K562 (cell line): Measurements from ENCODE around the gene PTPN5. TPM values are rescaled to one million over a fixed set of nuclear protein-coding genes. Genes with fewer than 3 reads are reported as not detected.

Experiments used
- ATAC-seq: fragments of 200-7000 bp; cut with Tn5 transposase; 3 replicates; pipeline ENCODE4 v1.9.1; 2020; ENCODE audit warnings: moderate library complexity
- BruUV-seq: library from RNA; stranded (reverse); fragments of 400-500 nt; replicated peaks from 2 replicates; lab custom pipeline; 2021; lab: Mats Ljungman, UMichigan
- CTCF ChIA-PET: fragments of 300-600 bp; formaldehyde crosslinking; extraction: SDS; loops from one replicate; lab custom pipeline; 2021; ENCODE audit warnings: low intra/inter-chr PET ratio; lab: Yijun Ruan, JAX
- POLR2A ChIA-PET: fragments of 300-600, 350-650 bp; sonication (Branson Sonifier 250); formaldehyde crosslinking; extraction: SDS; loops from one replicate; lab custom pipeline; 2021; ENCODE audit warnings: antibody characterized with exemption, inconsistent platforms; lab: Yijun Ruan, JAX
- DNase-seq, 4 experiments: peaks; one replicate each; pipeline versions ENCODE4 v3.0.0 to v3.0.0-alpha.2; 2011 to 2018; ENCODE audit warnings: low spot score in 3 of 4, mixed read lengths in 3 of 4; ENCODE audit errors: extremely low read depth in 1 of 4
- FAIRE-seq: peaks from 2 replicates; lab custom pipeline; 2011; peaks lifted over from hg19 to GRCh38; lab: Jason Lieb, UNC
- H2AFZ ChIP-seq: 2 replicates; pipeline ENCODE4 v1.6.0; 2011; ENCODE audit warnings: low read depth, low read length, control low read depth, inconsistent platforms
- H3K27ac ChIP-seq: fragments of 200-600 bp; 3 replicates; pipeline ENCODE4 v1.8.0; 2011; ENCODE audit warnings: low read depth, mild to moderate bottlenecking, control low read depth, inconsistent platforms, low read length, moderate library complexity, mixed read lengths; ENCODE audit errors: extremely low read depth
- H3K27me3 ChIP-seq, 2 experiments: fragments of 300-600 bp in 1 of 2; 2 replicates in 1 of 2; 3 replicates in 1 of 2; pipeline versions ENCODE4 v1.6.0 to v1.8.0; 2011; ENCODE audit warnings: inconsistent platforms in 2 of 2, low read length in 2 of 2, mild to moderate bottlenecking in 1 of 2, mixed read lengths in 1 of 2, moderate library complexity in 1 of 2; ENCODE audit not compliant: control insufficient read depth in 2 of 2, insufficient read depth in 2 of 2
- H3K36me3 ChIP-seq: fragments of 300-600 bp; 3 replicates; pipeline ENCODE4 v1.8.0; 2011; ENCODE audit warnings: mild to moderate bottlenecking, low read length, inconsistent platforms; ENCODE audit not compliant: control insufficient read depth, insufficient read depth
- H3K4me1 ChIP-seq, 2 experiments: fragments of 200-600 bp in 1 of 2; replicated peaks in 1 of 2; 2 replicates in 1 of 2; 3 replicates in 1 of 2; pipeline versions ENCODE4 v1.5.1 to v1.8.0; 2011; ENCODE audit warnings: inconsistent platforms in 2 of 2, low read length in 2 of 2, mild to moderate bottlenecking in 1 of 2, mixed read lengths in 1 of 2, moderate library complexity in 1 of 2; ENCODE audit not compliant: control insufficient read depth in 2 of 2, insufficient read depth in 2 of 2
- H3K4me2 ChIP-seq: 2 replicates; pipeline ENCODE4 v1.6.1; 2011; ENCODE audit warnings: low read length, control low read depth, inconsistent platforms, mixed read lengths; ENCODE audit not compliant: insufficient read depth
- H3K4me3 ChIP-seq: fragments of 200-600 bp; sonication (generic), shearing (Covaris generic); 2 replicates; pipeline ENCODE4 v1.5.1; 2016; ENCODE audit warnings: control low read depth, inconsistent platforms
- H3K79me2 ChIP-seq: fragments of 200-600 bp; 3 replicates; pipeline ENCODE4 v1.8.0; 2011; ENCODE audit warnings: low read length, inconsistent platforms; ENCODE audit not compliant: control insufficient read depth, insufficient read depth
- H3K9ac ChIP-seq, 2 experiments: 2 replicates each; pipeline versions ENCODE4 v1.6.0 to v1.6.1; 2011; ENCODE audit warnings: low read depth in 2 of 2, low read length in 2 of 2, control low read depth in 1 of 2, inconsistent platforms in 1 of 2, mild to moderate bottlenecking in 1 of 2, mixed read lengths in 1 of 2; ENCODE audit not compliant: insufficient read depth in 1 of 2
- H3K9me1 ChIP-seq: one replicate; pipeline ENCODE4 v1.6.0; 2011; ENCODE audit warnings: inconsistent platforms, mild to moderate bottlenecking, low read length, moderate library complexity; ENCODE audit not compliant: control insufficient read depth, insufficient read depth
- H3K9me3 ChIP-seq: replicated peaks from 2 replicates; pipeline ENCODE4 v1.5.1; 2011; ENCODE audit warnings: low read depth, low read length, inconsistent platforms; ENCODE audit not compliant: control insufficient read depth, insufficient read depth
- H4K20me1 ChIP-seq: replicated peaks from 2 replicates; pipeline ENCODE4 v1.6.1; 2011; ENCODE audit warnings: low read length, inconsistent platforms, mixed read lengths; ENCODE audit not compliant: control insufficient read depth, insufficient read depth
- CHD1 ChIP-seq: fragments of 200-600 bp; sonication (generic); IDR thresholded peaks from one replicate; pipeline ENCODE4 v1.6.1; 2012; ENCODE audit warnings: mild to moderate bottlenecking, moderate library complexity, low read length, inconsistent platforms
- RAD21 ChIP-seq, 2 experiments: fragments of 250-450 bp in 1 of 2; fragments of 450-650 bp in 1 of 2; sonication (Bioruptor Pico) in 1 of 2; formaldehyde crosslinking in 1 of 2; IDR thresholded peaks in 1 of 2; conservative IDR thresholded peaks in 1 of 2; 2 replicates each; pipeline versions ENCODE4 v1.4.0 to v1.8.0; 2020 to 2022; ENCODE audit warnings: mild to moderate bottlenecking in 2 of 2, moderate library complexity in 1 of 2
- ZFX ChIP-seq: sonication (generic); formaldehyde crosslinking; IDR thresholded peaks from 2 replicates; pipeline ENCODE4 v1.8.0; 2022; ENCODE audit warnings: mild to moderate bottlenecking, missing genetic modification reagents, moderate library complexity
- WGBS: fragments of 100-300 bp; shearing (Covaris generic); methylation state at CpG from one replicate; pipeline ENCODE4 v1.1.6; 2016; ENCODE audit warnings: low coverage, mixed read lengths; ENCODE audit not compliant: insufficient coverage; ENCODE audit errors: missing lambda C conversion rate; 5-methylcytosine and 5-hydroxymethylcytosine counted together
- in situ Hi-C: fragments of 300-500 bp; cut with MboI; formaldehyde crosslinking; loops from 4 replicates; pipeline ENCODE4 v1.15.0; 2018; ENCODE audit warnings: inconsistent platforms, mixed read lengths
- intact Hi-C: fragments of 100-400 bp; cut with micrococcal nuclease; formaldehyde crosslinking; loops from 2 replicates; pipeline ENCODE4 v1.14.2; 2022
- polyA plus RNA-seq, 8 experiments: library from polyadenylated mRNA; depleted of rRNA in 4 of 8; stranded (reverse) in 5 of 8; unstranded in 3 of 8; fragments of >200 nt; fragmentation: Nextera tagmentation in 2 of 8; fragmentation: Illumina TruSeq in 1 of 8; extraction: Ambion mirVana in 2 of 8; extraction: Trizol in 1 of 8; gene quantifications; 2 replicates each; pipeline versions ENCODE4 v1.2.1 to v1.2.3, GENCODE V29; 2011 to 2014; ENCODE audit warnings: inconsistent platforms in 1 of 8, missing spikeins in 1 of 8
- total RNA-seq, 7 experiments: library from RNA; depleted of rRNA in 6 of 7; stranded (reverse); fragments of >200 nt in 6 of 7; fragmentation: Illumina TruSeq in 2 of 7; extraction: Trizol in 2 of 7; gene quantifications; 2 replicates each; pipeline versions ENCODE4 v1.2.1 to v1.2.3, GENCODE V29; 2011 to 2021; ENCODE audit warnings: low replicate concordance in 1 of 7
- TF ChIP-seq, protein P1 (sequence below), 2 experiments: fragments of 450-650 bp; formaldehyde crosslinking in 1 of 2; IDR thresholded peaks; 2 replicates each; pipeline versions ENCODE4 v1.4.0 to v1.6.1; 2014 to 2020; ENCODE audit warnings: mild to moderate bottlenecking in 2 of 2, borderline replicate concordance in 1 of 2, low read depth in 1 of 2
- TF ChIP-seq, protein P2 (sequence below), 3 experiments: IDR thresholded peaks in 2 of 3; conservative IDR thresholded peaks in 1 of 3; 2 replicates each; pipeline ENCODE4 v1.5.1; 2011 to 2012; ENCODE audit warnings: low read length in 3 of 3, mild to moderate bottlenecking in 3 of 3, control low read depth in 2 of 3, improper control_type of control experiment in 1 of 3, inconsistent platforms in 1 of 3, low read depth in 1 of 3, mixed read lengths in 1 of 3, moderate library complexity in 1 of 3; ENCODE audit not compliant: insufficient read depth in 2 of 3

The PTPN5 gene
- total and polyA plus RNA-seq, 9 of the 15 experiments (the other 6 are each of a cell fraction or from before 2014, with no cell fraction given), result not detected

GRCh38 chr11:18739685-18740084, 51.9 kb downstream of the PTPN5 start:
- peak; percentile 11 for FAIRE-seq

More at GRCh38 chr11:18739685-18740084, 51.9 kb downstream of the PTPN5 start:
- TF ChIP-seq, protein P1, sequence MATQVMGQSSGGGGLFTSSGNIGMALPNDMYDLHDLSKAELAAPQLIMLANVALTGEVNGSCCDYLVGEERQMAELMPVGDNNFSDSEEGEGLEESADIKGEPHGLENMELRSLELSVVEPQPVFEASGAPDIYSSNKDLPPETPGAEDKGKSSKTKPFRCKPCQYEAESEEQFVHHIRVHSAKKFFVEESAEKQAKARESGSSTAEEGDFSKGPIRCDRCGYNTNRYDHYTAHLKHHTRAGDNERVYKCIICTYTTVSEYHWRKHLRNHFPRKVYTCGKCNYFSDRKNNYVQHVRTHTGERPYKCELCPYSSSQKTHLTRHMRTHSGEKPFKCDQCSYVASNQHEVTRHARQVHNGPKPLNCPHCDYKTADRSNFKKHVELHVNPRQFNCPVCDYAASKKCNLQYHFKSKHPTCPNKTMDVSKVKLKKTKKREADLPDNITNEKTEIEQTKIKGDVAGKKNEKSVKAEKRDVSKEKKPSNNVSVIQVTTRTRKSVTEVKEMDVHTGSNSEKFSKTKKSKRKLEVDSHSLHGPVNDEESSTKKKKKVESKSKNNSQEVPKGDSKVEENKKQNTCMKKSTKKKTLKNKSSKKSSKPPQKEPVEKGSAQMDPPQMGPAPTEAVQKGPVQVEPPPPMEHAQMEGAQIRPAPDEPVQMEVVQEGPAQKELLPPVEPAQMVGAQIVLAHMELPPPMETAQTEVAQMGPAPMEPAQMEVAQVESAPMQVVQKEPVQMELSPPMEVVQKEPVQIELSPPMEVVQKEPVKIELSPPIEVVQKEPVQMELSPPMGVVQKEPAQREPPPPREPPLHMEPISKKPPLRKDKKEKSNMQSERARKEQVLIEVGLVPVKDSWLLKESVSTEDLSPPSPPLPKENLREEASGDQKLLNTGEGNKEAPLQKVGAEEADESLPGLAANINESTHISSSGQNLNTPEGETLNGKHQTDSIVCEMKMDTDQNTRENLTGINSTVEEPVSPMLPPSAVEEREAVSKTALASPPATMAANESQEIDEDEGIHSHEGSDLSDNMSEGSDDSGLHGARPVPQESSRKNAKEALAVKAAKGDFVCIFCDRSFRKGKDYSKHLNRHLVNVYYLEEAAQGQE (IDR thresholded peaks at IDR 0.05; ENCODE audit: borderline replicate concordance), result peak; percentile 28; the same call in 1 of the 2 replicates
- TF ChIP-seq, protein P1 (CRISPR knock-in tag; IDR thresholded peaks at IDR 0.05; ENCODE audit: low read depth), result no peak
- TF ChIP-seq CHD1 (no peak), RAD21 (CRISPR knock-in tag; conservative IDR thresholded peaks at IDR 0.05 in 1 of 2, IDR thresholded peaks at IDR 0.05 in 1 of 2) (peak; percentile 39 to 55), ZFX (CRISPR knock-in tag) (no peak)
- TF ChIP-seq, protein P2, sequence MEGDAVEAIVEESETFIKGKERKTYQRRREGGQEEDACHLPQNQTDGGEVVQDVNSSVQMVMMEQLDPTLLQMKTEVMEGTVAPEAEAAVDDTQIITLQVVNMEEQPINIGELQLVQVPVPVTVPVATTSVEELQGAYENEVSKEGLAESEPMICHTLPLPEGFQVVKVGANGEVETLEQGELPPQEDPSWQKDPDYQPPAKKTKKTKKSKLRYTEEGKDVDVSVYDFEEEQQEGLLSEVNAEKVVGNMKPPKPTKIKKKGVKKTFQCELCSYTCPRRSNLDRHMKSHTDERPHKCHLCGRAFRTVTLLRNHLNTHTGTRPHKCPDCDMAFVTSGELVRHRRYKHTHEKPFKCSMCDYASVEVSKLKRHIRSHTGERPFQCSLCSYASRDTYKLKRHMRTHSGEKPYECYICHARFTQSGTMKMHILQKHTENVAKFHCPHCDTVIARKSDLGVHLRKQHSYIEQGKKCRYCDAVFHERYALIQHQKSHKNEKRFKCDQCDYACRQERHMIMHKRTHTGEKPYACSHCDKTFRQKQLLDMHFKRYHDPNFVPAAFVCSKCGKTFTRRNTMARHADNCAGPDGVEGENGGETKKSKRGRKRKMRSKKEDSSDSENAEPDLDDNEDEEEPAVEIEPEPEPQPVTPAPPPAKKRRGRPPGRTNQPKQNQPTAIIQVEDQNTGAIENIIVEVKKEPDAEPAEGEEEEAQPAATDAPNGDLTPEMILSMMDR (IDR thresholded peaks at IDR 0.05 in 2 of 3, conservative IDR thresholded peaks at IDR 0.05 in 1 of 3; ENCODE audit: insufficient read depth in 2 of 3, low read depth in 1 of 3, low read length in 3 of 3), result peak; percentile 47 to 59 (median 55); a peak in 5 of 6 replicates
- ATAC-seq (peak; percentile 77), DNase-seq (peak; percentile 33 to 49 (median 42))
- in situ Hi-C loops, result loop anchor here (10.0 to 25.0 kb wide), 2 partner anchors 202 to 495 kb away; partner anchors contain the start of genes SAA2 and TSG101
- H3K36me3 ChIP-seq, result no peaks in the 10 kb centered on the region
- H3K9me1 ChIP-seq, result no peaks in the 10 kb centered on the region
- H3K79me2 ChIP-seq, result no peaks in the 10 kb centered on the region
- intact Hi-C loops, result loop anchor here (10.0 kb wide), 2 partner anchors 495 to 625 kb away; partner anchors contain the start of gene SAA2
- H3K9ac ChIP-seq, result no peak overlapping the region
- BruUV-seq, result no TSS peak
- H3K4me2 ChIP-seq, result no peak overlapping the region
- ChIA-PET POLR2A (interaction anchor here (0.7 to 1.4 kb wide), 3 partner anchors 12 to 331 kb away, joined by 3 to 6 read pairs (median 3); no protein-coding TSS in a partner anchor), CTCF (interaction anchor here (0.6 kb wide), 1 partner anchor 520 kb away, joined by 3 read pairs; no protein-coding TSS in a partner anchor)
- no peak overlapping the region for H3K4me3 ChIP-seq
- H4K20me1 ChIP-seq, result 0 out of 2 replicates have a peak, but pooled peaks cover 3% of the 10 kb centered on the region
- 4% methylated on average over 4 of the region's 4 CpGs for WGBS
- no peaks in the 10 kb centered on the region for H3K4me1 ChIP-seq
- no peaks in the 10 kb centered on the region for H3K9me3 ChIP-seq
- no peak overlapping the region for H2AFZ ChIP-seq
- peaks cover 21 to 73% of the 10 kb centered on the region in 2 experiments for H3K27me3 ChIP-seq
- no peak overlapping the region for H3K27ac ChIP-seq
